Central memory CD8-positive, alpha-beta T cell (primary cell): ENCODE results near the gene GPHB5.

Experiments
- ATAC-seq: fragments of 150-1000 bp; cut with Tn5 transposase; replicated peaks from 2 replicates; pipeline ENCODE4 v1.10.0; 2022; ENCODE audit warnings: mild to moderate bottlenecking, moderate FRiP score, moderate number of reproducible peaks; ENCODE audit not compliant: poor library complexity, severe bottlenecking; ENCODE audit errors: extremely low read depth
- DNase-seq, 2 donors: peaks; one replicate each; pipeline ENCODE4 v3.0.0; 2021; ENCODE audit warnings: low spot score in 2 of 2
- H3K27ac Mint-ChIP-seq: one replicate; pipeline ENCODE4 v1.8.0; 2022; ENCODE audit warnings: low read depth, mild to moderate bottlenecking, moderate library complexity, mixed read lengths
- H3K27me3 Mint-ChIP-seq: one replicate; pipeline ENCODE4 v1.8.0; 2022; ENCODE audit warnings: mixed read lengths
- H3K36me3 Mint-ChIP-seq: one replicate; pipeline ENCODE4 v1.8.0; 2022; ENCODE audit warnings: mild to moderate bottlenecking, moderate library complexity, mixed read lengths; ENCODE audit not compliant: insufficient read depth
- H3K4me1 Mint-ChIP-seq: one replicate; pipeline ENCODE4 v1.8.0; 2022; ENCODE audit warnings: mixed read lengths
- H3K4me3 Mint-ChIP-seq: one replicate; pipeline ENCODE4 v1.8.0; 2022; ENCODE audit warnings: mild to moderate bottlenecking, moderate library complexity, mixed read lengths
- H3K9me3 Mint-ChIP-seq: one replicate; pipeline ENCODE4 v1.8.0; 2022; ENCODE audit warnings: mixed read lengths

Gene GPHB5, protein sequence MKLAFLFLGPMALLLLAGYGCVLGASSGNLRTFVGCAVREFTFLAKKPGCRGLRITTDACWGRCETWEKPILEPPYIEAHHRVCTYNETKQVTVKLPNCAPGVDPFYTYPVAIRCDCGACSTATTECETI

DNA sequence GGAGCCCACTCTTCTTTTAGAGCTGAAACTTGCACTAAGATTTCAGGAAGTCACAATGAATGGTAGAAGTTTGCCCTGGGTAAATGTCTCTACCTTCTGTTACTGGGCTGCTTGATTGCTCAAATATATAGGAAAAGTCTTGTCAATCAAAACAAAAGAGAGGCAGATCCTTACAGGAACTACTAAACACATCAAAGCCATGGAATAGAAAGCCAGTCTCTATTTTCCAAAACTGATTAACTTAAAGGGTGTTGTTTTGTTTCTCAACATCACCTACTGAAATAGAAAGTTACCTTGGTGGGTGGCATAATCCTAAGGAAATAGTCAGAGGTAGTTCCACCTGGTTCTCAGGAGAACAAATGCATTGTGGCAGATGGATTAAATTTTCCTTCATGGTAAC is at the start of gene GPHB5:
GPHB5 (minus strand) TSS at position 101 of the 400 bp plus-strand sequence. CDS start 1,086 bp downstream, outside the sequence.
- no peak for DNase-seq
- Mint-ChIP-seq H3K36me3 (no peaks in the 10 kb centered on the region), H3K4me1 (no peaks in the 10 kb centered on the region), H3K27ac (no peak within 1 kb of the TSS), H3K4me3 (no peak within 1 kb of the TSS), H3K9me3 (no peaks in the 10 kb centered on the region), H3K27me3 (peaks cover 81% of the 10 kb centered on the region)
- no peak for ATAC-seq

DNA sequence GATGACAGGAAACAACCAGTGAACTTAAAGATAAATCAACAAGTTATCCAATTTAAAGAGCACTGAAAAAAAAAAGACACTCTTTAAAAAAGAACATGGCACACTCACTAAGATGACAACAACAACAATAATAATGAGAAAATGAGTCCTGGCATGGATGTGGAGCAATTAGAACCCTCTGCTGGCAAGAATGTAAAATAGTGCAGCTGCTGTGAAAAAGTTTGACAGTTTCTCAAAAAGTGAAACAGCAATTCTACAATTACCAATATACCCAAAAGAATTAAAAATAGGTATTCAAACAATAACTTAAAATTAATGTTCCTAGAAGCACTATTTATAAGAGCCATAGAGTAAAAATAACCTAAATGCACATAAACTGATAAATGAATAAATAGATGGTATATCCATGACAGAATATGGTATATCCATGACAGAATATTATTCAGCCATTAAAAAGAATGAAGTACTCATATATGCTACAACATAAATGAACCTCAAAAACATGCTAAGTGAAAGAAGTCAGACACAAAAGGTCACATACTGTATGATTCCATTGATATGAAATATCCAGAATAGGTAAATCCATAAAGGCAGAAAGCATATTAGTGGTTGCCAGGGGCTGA is 49.1 kb upstream of the GPHB5 start:
- Mint-ChIP-seq H3K9me3 (peaks cover 21% of the 10 kb centered on the region), H3K27me3 (no peaks in the 10 kb centered on the region), H3K36me3 (peaks cover 10% of the 10 kb centered on the region), H3K27ac (no peak overlapping the region), H3K4me3 (no peak overlapping the region), H3K4me1 (peaks cover 6% of the 10 kb centered on the region)
- ATAC-seq = no peak
- no peak for DNase-seq

DNA sequence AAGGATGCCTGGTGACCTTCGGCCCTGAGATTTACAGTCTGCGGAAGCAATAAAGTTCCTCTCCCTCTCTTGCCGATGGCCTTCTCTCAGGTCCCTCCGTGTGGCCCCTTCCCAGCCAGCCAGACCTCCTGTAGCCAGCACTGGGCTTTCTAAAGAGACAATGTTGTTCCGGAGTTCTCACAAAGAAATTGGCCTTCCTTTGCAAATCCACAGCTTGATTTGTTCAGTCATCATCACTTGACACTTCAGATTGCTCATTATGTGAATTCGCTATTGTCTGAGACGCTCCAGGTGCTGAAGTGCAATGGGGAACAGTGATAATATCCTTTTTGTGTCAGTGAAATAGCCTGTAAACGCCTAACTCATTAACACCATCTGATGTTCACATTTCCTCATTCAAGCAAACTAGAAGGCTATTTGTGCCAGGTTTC is 43.7 kb upstream of the GPHB5 start:
- Mint-ChIP-seq H3K9me3 (peaks cover 11% of the 10 kb centered on the region), H3K36me3 (no peaks in the 10 kb centered on the region), H3K27ac (no peak overlapping the region), H3K4me3 (no peak overlapping the region), H3K27me3 (peaks cover 8% of the 10 kb centered on the region), H3K4me1 (no peaks in the 10 kb centered on the region)
- no peak for ATAC-seq
- DNase-seq = no peak

DNA sequence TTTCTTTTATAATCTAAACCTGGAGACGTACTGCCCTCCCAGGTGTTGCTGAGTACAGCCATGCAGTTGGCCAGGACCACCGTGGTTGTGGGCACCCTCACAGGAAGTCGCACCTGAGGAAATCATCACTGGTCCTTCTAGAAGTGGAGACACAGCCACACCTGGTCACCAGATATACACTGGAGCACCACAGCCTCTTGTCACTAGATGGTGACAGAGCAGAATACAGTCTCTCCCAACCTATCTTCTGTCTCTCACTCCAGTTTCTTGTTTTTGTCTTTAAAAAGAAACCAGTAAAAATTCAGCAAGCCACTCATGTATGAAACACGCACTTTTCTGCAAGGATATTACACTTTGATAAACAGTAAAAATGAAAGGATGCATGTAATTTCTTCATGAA is 43.1 kb upstream of the GPHB5 start:
- Mint-ChIP-seq H3K9me3 (peaks cover 11% of the 10 kb centered on the region), H3K36me3 (no peaks in the 10 kb centered on the region), H3K4me3 (no peak overlapping the region), H3K27me3 (peaks cover 8% of the 10 kb centered on the region), H3K27ac (no peak overlapping the region), H3K4me1 (no peaks in the 10 kb centered on the region)
- ATAC-seq (no peak), DNase-seq (no peak)

DNA sequence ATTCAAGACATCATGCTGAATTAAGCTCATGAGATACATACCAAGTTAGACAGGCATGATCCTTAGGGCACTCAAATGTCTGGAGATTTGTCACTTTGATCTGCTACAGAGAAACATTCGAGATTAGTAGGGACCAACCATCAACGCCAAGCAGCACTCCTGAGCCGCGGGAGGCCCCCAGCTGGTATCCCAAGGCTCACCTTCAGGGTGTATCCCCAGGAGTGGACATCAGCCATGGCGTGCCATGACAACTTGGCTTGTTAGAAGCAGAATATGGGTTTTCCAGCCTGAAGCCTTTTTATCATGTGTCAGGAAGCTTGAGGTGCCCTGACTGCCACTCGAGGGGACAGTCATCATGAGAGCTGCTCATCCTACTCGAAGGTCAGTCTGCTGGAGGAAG is 39.1 kb upstream of the GPHB5 start:
- Mint-ChIP-seq H3K9me3 (no peaks in the 10 kb centered on the region), H3K4me3 (no peak overlapping the region), H3K4me1 (no peaks in the 10 kb centered on the region), H3K27ac (no peak overlapping the region), H3K27me3 (peaks cover 23% of the 10 kb centered on the region), H3K36me3 (no peaks in the 10 kb centered on the region)
- no peak for DNase-seq
- ATAC-seq = no peak

DNA sequence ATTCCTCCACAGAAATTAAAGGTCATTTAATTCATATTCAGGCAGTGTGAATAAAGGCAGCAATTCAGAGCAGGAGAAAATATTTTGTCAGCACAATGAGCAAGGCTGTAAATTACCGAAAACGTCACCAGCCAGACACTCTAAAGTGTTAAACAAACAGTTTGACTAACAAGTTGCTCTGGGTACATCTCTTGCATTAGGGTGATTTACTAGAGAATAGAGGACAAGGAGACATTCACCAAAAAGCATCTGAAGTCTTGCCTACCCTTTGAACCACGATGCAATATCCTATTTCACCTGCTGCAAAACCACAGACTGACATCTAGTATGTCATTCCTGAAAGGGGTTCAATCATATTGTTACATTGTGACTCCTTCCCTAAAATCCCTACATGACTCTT is 27.1 kb upstream of the GPHB5 start:
- no peaks in the 10 kb centered on the region for H3K36me3 Mint-ChIP-seq
- H3K9me3 Mint-ChIP-seq = no peaks in the 10 kb centered on the region
- ATAC-seq = no peak
- no peak for DNase-seq
- peaks cover 54% of the 10 kb centered on the region for H3K27me3 Mint-ChIP-seq
- no peak overlapping the region for H3K27ac Mint-ChIP-seq
- H3K4me3 Mint-ChIP-seq = no peak overlapping the region
- no peaks in the 10 kb centered on the region for H3K4me1 Mint-ChIP-seq

DNA sequence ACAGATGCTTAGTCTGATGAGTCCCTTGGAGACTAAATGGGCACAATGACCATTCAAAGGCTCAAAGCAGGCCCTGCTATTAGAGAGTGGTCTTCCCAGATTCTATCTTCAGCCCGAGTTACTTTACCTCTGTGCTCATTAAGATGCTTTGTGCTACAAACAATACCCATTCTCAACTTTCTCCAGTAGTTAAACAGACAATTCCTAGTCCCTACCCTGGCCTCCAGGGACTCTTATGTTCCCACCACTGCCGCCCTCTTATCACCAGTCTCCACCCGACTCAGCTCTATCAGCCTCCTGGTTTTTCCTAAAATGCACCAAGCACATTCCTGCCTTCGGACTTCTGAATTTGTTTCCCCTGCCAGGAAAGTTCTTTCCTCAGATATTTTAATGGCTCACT is 25.6 kb upstream of the GPHB5 start:
- Mint-ChIP-seq H3K27me3 (peaks cover 63% of the 10 kb centered on the region), H3K4me1 (no peaks in the 10 kb centered on the region)

DNA sequence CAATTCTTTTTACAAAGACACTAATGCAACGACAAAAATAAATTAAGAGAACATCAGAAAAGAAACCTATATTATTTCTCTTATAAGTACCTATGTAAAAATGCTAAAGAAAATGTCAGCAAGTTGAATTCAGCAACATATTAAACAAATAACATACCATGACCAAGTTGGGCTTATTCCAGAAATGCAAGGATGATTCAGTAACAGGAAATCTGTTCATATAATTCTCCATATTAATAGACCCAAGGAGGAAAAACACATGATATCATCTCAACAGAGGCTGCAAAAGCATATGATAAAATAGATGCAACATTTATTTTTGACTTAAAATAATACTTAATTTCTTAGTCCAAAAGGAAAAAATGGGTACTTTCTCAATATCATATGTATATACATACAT is 25.1 kb upstream of the GPHB5 start:
- no peak for ATAC-seq

More for the DNA sequence above, 25.6 kb upstream of the GPHB5 start:
- DNase-seq = no peak
- ATAC-seq = no peak
- no peak overlapping the region for H3K4me3 Mint-ChIP-seq
- H3K36me3 Mint-ChIP-seq = no peaks in the 10 kb centered on the region
- no peak overlapping the region for H3K27ac Mint-ChIP-seq
- H3K9me3 Mint-ChIP-seq = no peaks in the 10 kb centered on the region

DNA sequence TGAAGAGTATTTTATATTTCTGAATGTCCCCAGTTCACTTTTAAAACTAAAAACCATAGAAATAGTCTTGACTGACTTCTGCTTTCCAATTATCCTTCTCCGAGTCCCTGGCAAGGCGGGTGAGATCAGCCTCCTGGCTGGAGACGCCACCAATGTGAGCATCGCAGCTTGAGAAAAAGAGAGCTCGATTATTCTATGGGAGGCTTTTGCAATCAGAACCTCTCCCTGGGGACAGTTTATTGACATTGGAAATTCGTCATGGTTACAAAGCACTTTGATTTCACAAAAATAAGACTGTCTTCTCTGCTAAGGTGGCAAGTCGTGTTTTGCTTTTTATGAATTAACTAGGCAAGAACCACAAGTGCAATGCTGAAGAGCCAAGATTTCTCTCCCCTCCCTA is 23.6 kb upstream of the GPHB5 start:
- no peaks in the 10 kb centered on the region for H3K9me3 Mint-ChIP-seq
- H3K4me1 Mint-ChIP-seq = no peaks in the 10 kb centered on the region
- peaks cover 58% of the 10 kb centered on the region for H3K27me3 Mint-ChIP-seq
- ATAC-seq = no peak
- H3K27ac Mint-ChIP-seq = no peak overlapping the region
- H3K36me3 Mint-ChIP-seq = no peaks in the 10 kb centered on the region
- H3K4me3 Mint-ChIP-seq = no peak overlapping the region
- DNase-seq = no peak

More for the DNA sequence above, 25.1 kb upstream of the GPHB5 start:
- Mint-ChIP-seq H3K27ac (no peak overlapping the region), H3K4me1 (no peaks in the 10 kb centered on the region), H3K4me3 (no peak overlapping the region), H3K9me3 (no peaks in the 10 kb centered on the region), H3K36me3 (no peaks in the 10 kb centered on the region), H3K27me3 (peaks cover 63% of the 10 kb centered on the region)
- no peak for DNase-seq

DNA sequence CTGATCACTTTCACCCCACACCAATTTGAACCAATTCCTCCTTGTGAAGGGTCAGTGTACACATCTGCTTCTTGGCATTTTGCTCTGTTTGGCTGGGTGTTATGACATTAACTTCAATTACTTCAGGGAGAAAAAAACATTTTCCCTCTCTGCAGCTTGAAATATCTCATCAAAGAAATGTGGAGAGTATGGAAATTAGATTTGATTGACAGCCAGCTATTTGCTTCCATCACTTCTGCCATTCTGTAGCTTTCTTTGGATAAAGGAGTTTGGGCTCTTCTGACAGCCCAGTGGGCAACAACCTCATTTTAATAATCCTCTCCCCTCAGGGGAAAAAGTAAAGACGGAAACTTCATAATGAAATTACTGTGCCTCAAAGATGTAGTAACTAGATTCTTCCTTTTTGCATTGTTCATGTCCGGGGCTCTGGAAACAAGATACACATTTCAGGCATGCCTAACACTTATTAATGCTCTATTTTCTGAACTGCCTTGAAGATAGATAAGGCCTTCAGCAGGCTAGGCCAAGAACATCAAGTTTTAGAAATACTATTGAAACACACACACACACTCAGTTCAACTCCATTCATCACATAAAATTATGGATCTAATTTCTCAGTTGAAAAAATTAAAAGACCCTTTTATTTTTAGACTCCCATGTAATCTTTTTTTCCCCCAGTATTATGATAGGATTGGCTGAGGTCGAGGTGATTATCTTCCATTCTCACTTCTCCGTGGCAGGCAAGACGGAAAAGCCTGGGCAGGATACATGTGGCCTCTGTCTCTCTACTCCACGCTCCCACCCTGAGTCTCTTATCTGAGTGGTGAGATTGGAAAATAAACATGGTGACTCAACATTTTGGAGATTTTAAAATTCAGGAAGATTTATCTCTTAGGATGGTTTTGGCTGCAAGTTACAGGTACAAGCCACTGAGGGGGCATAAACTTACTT is 10.3 kb upstream of the GPHB5 start:
- ATAC-seq (no peak), DNase-seq (no peak)
- Mint-ChIP-seq H3K4me3 (no peak overlapping the region), H3K36me3 (no peaks in the 10 kb centered on the region), H3K27ac (no peak overlapping the region), H3K4me1 (no peaks in the 10 kb centered on the region), H3K27me3 (peaks cover under 1% of the 10 kb centered on the region), H3K9me3 (no peaks in the 10 kb centered on the region)

DNA sequence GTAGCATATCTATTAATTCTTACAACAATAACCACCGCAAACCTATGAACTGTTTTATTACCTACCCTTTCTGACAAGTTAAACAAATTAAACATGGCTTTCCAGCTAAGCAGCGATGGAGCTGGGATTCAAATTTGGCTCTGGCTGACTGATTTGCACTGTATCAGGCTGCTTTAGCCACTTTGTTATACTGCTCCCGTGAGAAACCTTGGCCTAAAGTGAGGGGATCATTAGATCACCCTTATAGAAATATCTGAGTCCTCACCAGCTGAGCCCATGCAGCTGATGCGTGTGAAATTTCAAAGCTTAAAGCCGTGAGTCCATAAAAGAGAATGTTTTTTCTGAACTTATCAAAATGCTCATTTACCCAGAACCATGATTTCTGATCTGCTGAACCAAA is 8.1 kb upstream of the GPHB5 start:
- DNase-seq = no peak

DNA sequence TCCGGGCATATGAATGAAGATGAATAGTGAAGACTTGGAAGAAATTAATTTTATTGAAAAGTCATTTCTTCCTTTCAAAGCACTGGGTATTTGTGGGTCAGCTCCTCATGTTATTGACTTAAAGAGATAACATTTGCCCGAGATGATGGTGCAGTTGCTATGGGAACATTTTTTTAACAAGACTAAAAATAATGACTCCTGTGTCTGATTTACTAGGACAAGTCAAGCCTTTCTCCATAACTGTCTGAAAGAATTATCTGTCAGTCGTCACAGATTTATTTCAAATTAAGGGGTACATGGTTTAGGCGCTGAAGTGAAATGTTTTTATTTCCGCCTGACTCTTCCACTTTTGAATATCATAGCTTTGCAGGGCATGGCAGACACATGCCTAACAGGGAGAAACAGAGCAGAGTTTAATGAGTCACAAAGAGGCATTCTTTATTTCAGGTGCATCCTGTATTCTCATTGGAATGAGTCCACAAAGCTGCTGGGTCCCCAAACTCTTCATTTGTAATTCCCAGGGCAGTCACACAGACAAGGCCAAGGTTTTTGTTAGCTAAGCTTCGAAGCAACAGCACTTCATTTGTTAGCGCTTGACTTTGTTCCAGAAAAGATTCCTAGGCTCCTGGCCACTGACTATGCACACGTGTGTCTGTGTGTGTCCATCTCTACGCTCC is 4.3 kb upstream of the GPHB5 start:
- no peak overlapping the region for H3K4me3 Mint-ChIP-seq
- H3K36me3 Mint-ChIP-seq = no peaks in the 10 kb centered on the region
- H3K27me3 Mint-ChIP-seq = peaks cover 43% of the 10 kb centered on the region
- no peaks in the 10 kb centered on the region for H3K4me1 Mint-ChIP-seq
- DNase-seq (no peak), ATAC-seq (no peak)
- no peak overlapping the region for H3K27ac Mint-ChIP-seq
- H3K9me3 Mint-ChIP-seq = no peaks in the 10 kb centered on the region

More for the DNA sequence above, 8.1 kb upstream of the GPHB5 start:
- H3K9me3 Mint-ChIP-seq = no peaks in the 10 kb centered on the region
- no peak overlapping the region for H3K27ac Mint-ChIP-seq
- no peaks in the 10 kb centered on the region for H3K36me3 Mint-ChIP-seq
- ATAC-seq = no peak
- no peak overlapping the region for H3K4me3 Mint-ChIP-seq
- H3K27me3 Mint-ChIP-seq = peaks cover 15% of the 10 kb centered on the region
- no peaks in the 10 kb centered on the region for H3K4me1 Mint-ChIP-seq
